ENCODE results near the gene ZNF74. TPM values are rescaled to one million over a fixed set of nuclear protein-coding genes. Genes with fewer than 3 reads are reported as not detected.

ZNF74 gene
- polyA plus RNA-seq, 1 experiment: 6.9 TPM

DNA sequence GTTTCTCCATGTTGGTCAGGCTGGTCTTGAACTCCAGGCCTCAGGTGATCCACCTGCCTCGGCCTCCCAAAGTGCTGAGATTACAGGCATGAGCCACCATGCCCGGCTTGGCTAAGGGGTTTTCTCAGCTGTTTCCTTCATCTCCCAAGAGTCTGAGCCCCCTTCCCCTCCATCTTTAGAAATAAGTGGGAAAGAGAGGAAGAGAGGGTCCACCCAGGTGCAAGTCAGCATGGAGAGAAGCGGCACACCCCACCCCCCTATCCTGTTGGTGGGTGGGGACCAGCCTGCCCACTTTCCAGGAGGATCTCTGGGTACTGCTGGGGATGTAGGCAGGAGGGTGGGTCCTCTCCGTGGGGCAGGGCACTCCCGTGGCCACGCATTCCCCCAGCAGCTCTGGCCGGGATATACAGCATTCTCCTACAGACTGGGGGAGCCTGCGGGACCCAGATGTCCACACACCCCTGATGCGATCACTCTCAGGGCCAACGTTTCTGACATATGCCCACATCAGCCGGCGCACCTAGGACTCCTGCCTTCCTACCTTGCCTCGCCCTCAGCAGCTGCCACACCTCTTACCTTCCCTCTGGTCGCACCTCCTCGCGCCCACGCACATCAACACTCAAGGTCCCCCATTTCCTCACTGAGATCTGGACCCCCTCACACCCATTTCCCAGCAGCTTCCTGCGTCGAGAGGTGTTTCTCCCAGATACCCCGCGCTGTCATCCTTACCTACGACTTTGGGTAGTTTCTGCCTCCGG lies 34.7 kb downstream of the ZNF74 start:
- Histone ChIP-seq H3K27me3 (ENCODE audit: control insufficient read depth, insufficient read depth, low read length) (no peaks in the 10 kb centered on the region), H3K36me3 (ENCODE audit: control insufficient read depth, insufficient read depth, low read length) (peaks cover 35% of the 10 kb centered on the region), H3K4me3 (ENCODE audit: low read depth, low read length) (no peak overlapping the region)
- ChIA-PET POLR2A (interaction anchor here (0.6 kb wide), 1 partner anchor 34 kb away, joined by 11 read pairs; the partner anchor contains the start of gene ZNF74), CTCF (interaction anchor here (1.1 kb wide), 1 partner anchor 28 kb away, joined by 3 read pairs; no protein-coding TSS in a partner anchor)
- DNase-seq (ENCODE audit: low read depth): no peak
- TF ChIP-seq, protein P1, sequence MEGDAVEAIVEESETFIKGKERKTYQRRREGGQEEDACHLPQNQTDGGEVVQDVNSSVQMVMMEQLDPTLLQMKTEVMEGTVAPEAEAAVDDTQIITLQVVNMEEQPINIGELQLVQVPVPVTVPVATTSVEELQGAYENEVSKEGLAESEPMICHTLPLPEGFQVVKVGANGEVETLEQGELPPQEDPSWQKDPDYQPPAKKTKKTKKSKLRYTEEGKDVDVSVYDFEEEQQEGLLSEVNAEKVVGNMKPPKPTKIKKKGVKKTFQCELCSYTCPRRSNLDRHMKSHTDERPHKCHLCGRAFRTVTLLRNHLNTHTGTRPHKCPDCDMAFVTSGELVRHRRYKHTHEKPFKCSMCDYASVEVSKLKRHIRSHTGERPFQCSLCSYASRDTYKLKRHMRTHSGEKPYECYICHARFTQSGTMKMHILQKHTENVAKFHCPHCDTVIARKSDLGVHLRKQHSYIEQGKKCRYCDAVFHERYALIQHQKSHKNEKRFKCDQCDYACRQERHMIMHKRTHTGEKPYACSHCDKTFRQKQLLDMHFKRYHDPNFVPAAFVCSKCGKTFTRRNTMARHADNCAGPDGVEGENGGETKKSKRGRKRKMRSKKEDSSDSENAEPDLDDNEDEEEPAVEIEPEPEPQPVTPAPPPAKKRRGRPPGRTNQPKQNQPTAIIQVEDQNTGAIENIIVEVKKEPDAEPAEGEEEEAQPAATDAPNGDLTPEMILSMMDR (IDR thresholded peaks at IDR 0.05; ENCODE audit: insufficient read depth, low read depth, low read length): no peak

DNA sequence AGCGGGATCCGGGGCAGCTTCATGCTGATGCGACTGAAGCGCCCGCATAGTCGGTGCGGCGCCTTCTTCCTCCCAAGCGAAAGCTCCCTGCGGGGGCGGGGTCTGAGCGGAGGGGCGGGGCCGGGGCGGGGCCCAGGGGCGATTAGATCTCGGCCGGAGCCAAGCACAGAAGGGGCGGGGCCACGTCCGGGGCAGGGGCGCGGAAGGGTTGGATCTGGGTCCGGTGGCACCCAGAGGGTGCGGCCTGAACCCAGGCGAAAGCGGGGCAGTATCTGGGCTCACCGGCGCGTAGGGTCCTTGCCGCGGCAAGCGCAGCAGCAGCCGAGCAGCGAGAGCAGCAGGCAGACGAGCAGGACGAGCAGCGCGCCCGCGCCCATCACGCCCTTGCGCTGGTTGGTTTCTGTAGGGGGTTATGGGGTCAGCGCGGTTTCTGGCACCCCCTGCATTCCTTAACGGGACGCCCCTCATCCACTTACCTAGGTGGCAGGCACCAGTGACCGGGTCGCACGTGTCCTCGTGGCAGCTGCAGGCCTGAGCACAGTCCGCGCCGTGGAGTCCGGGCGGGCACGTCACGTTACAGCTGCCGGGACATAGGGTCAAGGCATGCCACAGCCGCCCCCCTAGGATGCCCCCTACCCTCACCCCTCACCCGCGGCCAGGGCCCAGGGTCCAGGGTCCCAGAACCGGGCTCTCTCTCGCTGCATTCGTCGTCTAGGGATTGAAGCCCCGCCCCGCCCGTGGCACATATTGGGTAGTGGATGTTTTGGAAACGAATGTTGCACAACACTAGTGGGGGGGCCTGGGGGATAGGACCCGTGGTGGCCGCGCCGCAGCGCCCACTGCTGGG lies 35.5 kb downstream of the ZNF74 start:
- ChIA-PET CTCF (interaction anchor here (0.7 to 1.1 kb wide), 2 partner anchors 8 to 9 kb away, joined by 3 to 4 read pairs; no protein-coding TSS in a partner anchor), POLR2A (interaction anchor here (0.6 kb wide), 1 partner anchor 35 kb away, joined by 11 read pairs; the partner anchor contains the start of gene ZNF74)

DNA sequence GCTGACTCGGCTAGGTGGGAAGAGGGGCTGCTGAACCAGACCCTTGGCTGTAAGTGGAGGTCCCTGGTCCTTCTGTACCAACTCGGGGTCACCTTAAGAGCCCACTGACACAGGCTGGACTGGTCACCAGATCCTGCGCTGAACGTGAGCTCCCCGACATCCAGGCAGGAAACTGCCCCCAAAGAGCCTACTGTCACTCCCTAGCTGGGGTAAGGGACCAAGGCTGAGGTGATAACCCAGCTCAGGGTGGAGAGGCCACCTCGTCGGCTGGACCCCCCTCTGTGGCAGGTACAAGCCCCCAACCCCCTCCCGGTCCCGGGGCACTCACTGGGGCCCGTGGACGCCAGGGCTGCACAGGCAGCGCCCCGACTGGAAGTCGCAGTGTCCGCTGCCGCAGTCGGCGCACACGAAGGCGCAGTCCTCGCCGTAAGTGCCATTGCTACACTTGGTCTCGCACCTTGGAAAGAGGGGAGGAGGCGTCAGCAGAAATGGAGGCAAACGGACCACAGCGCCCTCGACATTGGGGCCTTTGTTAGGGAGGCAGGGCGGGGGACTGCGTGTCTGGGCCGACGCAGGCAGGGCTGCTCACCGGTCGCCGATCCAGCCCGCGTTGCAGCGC lies 36.3 kb downstream of the ZNF74 start:
- H3K36me3 ChIP-seq (ENCODE audit: control insufficient read depth, insufficient read depth, low read length): peaks cover 34% of the 10 kb centered on the region
- DNase-seq (ENCODE audit: low read depth): no peak
- H3K4me3 ChIP-seq (ENCODE audit: low read depth, low read length): no peak overlapping the region
- CTCF ChIA-PET: interaction anchor here (0.7 to 1.1 kb wide), 2 partner anchors 8 to 9 kb away, joined by 3 to 4 read pairs; no protein-coding TSS in a partner anchor
- POLR2A ChIA-PET: no interaction called here
- TF ChIP-seq, protein P1 (IDR thresholded peaks at IDR 0.05; ENCODE audit: insufficient read depth, low read depth, low read length): no peak
- H3K27me3 ChIP-seq (ENCODE audit: control insufficient read depth, insufficient read depth, low read length): no peaks in the 10 kb centered on the region

More for the DNA sequence above, 35.5 kb downstream of the ZNF74 start:
- Histone ChIP-seq H3K4me3 (ENCODE audit: low read depth, low read length) (no peak overlapping the region), H3K36me3 (ENCODE audit: control insufficient read depth, insufficient read depth, low read length) (peaks cover 36% of the 10 kb centered on the region), H3K27me3 (ENCODE audit: control insufficient read depth, insufficient read depth, low read length) (no peaks in the 10 kb centered on the region)
- no peak for DNase-seq (ENCODE audit: low read depth)
- TF ChIP-seq, protein P1 (IDR thresholded peaks at IDR 0.05; ENCODE audit: insufficient read depth, low read depth, low read length): no peak

DNA sequence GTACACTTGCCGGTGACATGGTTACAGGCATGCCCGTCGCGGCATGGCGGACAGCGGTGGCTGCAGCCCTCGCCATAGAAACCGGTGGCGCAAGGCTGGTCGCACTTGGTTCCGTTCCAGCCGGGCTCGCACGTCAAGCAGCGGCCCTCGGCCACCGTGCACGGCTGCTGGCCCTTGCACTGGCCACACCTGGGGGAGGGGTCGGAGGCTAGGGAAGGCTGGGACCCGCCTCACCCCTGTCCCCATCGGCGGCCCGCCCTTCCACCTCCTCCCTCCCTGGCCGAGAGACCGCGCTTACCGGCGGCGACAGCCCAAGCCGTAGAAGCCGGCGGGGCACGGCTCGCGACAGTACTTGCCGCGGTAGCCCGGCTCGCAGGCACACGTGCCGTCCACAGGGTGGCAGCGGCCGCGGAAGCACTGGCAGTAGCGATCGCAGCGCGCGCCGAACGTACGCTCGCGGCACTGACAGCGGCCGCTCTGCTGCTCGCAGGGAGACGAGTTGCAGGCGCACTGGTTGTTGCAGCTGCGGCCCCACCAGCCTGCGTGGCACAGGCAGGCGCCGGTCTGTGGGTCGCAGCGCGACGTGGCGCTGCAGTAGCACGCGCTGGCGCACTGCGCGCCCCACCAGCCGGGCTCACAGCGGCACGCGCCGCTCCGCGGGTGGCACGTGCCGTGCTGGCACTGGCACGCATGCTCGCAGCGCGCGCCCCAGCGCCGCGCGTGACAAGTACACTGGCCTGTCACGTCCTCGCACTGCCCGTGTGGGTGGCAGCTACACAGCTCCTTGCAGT lies 37.0 kb downstream of the ZNF74 start:
- H3K36me3 ChIP-seq (ENCODE audit: control insufficient read depth, insufficient read depth, low read length): peaks cover 32% of the 10 kb centered on the region
- ChIA-PET POLR2A (no interaction called here), CTCF (no interaction called here)
- no peaks in the 10 kb centered on the region for H3K27me3 ChIP-seq (ENCODE audit: control insufficient read depth, insufficient read depth, low read length)
- TF ChIP-seq, protein P1 (IDR thresholded peaks at IDR 0.05; ENCODE audit: insufficient read depth, low read depth, low read length): peak; percentile 32
- no peak for DNase-seq (ENCODE audit: low read depth)
- H3K4me3 ChIP-seq (ENCODE audit: low read depth, low read length): no peak overlapping the region
